Stomach (tissue), 9 donors: ENCODE data around the gene RAC2. TPM values are rescaled to one million over a fixed set of nuclear protein-coding genes. Genes with fewer than 3 reads are reported as not detected.

Experiments
- DNase-seq, 2 donors: peaks; one replicate each; pipeline versions ENCODE4 v3.0.0 to v3.0.0-alpha.2; 2013 to 2019
- H3K27ac ChIP-seq, 5 donors: fragments of 200-600 bp in 4 of 5; sonication (generic) in 4 of 5; one replicate each; pipeline ENCODE4 v1.5.1; 2013 to 2019; ENCODE audit warnings: mild to moderate bottlenecking in 1 of 5, moderate library complexity in 1 of 5
- H3K27me3 ChIP-seq, 3 donors: fragments of 200-600 bp; sonication (generic); one replicate each; pipeline ENCODE4 v1.5.1; 2017 to 2019; ENCODE audit warnings: mixed run types in 1 of 3
- H3K36me3 ChIP-seq, 4 donors: fragments of 200-600 bp; sonication (generic); 1 replicate in 3 of 4; 2 replicates in 1 of 4; pipeline ENCODE4 v1.5.1; 2016 to 2019
- H3K4me1 ChIP-seq, 4 donors: fragments of 200-600 bp; sonication (generic); one replicate each; pipeline ENCODE4 v1.5.1; 2016 to 2019
- H3K4me3 ChIP-seq, 4 donors: fragments of 200-600 bp; sonication (generic) in 3 of 4; one replicate each; pipeline ENCODE4 v1.5.1; 2016 to 2019; ENCODE audit warnings: mild to moderate bottlenecking in 1 of 4
- H3K9me3 ChIP-seq, 4 donors: fragments of 200-600 bp; sonication (generic); one replicate each; pipeline ENCODE4 v1.5.1; 2016 to 2019
- CTCF ChIP-seq, 7 experiments: fragments of 450-650 bp in 4 of 7; fragments of 200-600 bp in 3 of 7; sonication (generic) in 3 of 7; IDR thresholded peaks; one replicate each; pipeline ENCODE4 v1.5.1; 2016 to 2019; ENCODE audit warnings: antibody characterized with exemption in 7 of 7, control low read depth in 2 of 7, mild to moderate bottlenecking in 1 of 7
- EP300 ChIP-seq: sonication (generic); formaldehyde crosslinking; IDR thresholded peaks from one replicate; pipeline ENCODE4 v1.6.1; 2017; ENCODE audit warnings: antibody characterized with exemption
- POLR2A ChIP-seq, 4 donors: fragments of 450-650 bp; IDR thresholded peaks; one replicate each; pipeline ENCODE4 v1.6.1; 2016; ENCODE audit warnings: antibody characterized with exemption in 4 of 4, control low read depth in 2 of 4, mild to moderate bottlenecking in 1 of 4, moderate library complexity in 1 of 4
- POLR2AphosphoS5 ChIP-seq, 3 donors: sonication (generic); formaldehyde crosslinking; IDR thresholded peaks; one replicate each; pipeline ENCODE4 v1.6.1; 2016; ENCODE audit warnings: antibody characterized with exemption in 3 of 3
- WGBS, 5 donors: extraction: QIAGEN DNeasy Blood & Tissue Kit in 3 of 5; methylation state at CpG; one replicate each; pipeline versions ENCODE4 v1.1.5 to v1.1.7; 2013 to 2018; 5-methylcytosine and 5-hydroxymethylcytosine counted together
- intact Hi-C: fragments of 100-400 bp; cut with DNase I; formaldehyde crosslinking; loops from one replicate; pipeline ENCODE4 v1.15.1; 2023; ENCODE audit warnings: low total_unique reads
- polyA plus RNA-seq, 3 donors: library from polyadenylated mRNA; stranded (reverse); fragments of 200-250 nt; gene quantifications; one replicate each; pipeline ENCODE4 v1.2.3, GENCODE V29; 2013
- total RNA-seq, 5 donors: library from RNA; depleted of rRNA; stranded (reverse); fragments of >200 nt; gene quantifications; one replicate each; pipeline versions ENCODE4 v1.1.0 to v1.2.3, GENCODE V29; 2014 to 2016
- donor health status: healthy with polysubstance abuse.
- donor health status: Bipolar disorder and iron deficiency.
- donor health status: healthy.

Gene RAC2
- total and polyA plus RNA-seq, 8 donors, result 1.8 to 50.4 (median 16.3) TPM

- Histone ChIP-seq H3K4me1 (no peaks in the 10 kb centered on the region), H3K4me3 (no peak overlapping the region), H3K27me3 (peaks cover 0 to 13% (median under 1%) of the 10 kb centered on the region in 3 donors), H3K27ac (no peak overlapping the region), H3K36me3 (no peaks in the 10 kb centered on the region), H3K9me3 (no peaks in the 10 kb centered on the region)
- DNase-seq, result no peak
- intact Hi-C loops, result loop anchor here (10.0 kb wide), 1 partner anchor 121 kb away; no protein-coding TSS in a partner anchor
- WGBS, 5 donors, result 82 to 91% (median 89%) methylated on average over 10 to 16 of the region's 16 CpGs
- no peak for TF ChIP-seq EP300
- TF ChIP-seq CTCF (IDR thresholded peaks at IDR 0.05), result no peak
- TF ChIP-seq POLR2AphosphoS5 (IDR thresholded peaks at IDR 0.05), result no peak
- TF ChIP-seq POLR2A (IDR thresholded peaks at IDR 0.05), result no peak
These were observed 37.8 kb downstream of the RAC2 start for GRCh38 chr22:37206118-37206840.

GRCh38 chr22:37205046-37205445 lies 39.0 kb downstream of the RAC2 start:
- TF ChIP-seq CTCF (IDR thresholded peaks at IDR 0.05) (no peak), POLR2AphosphoS5 (IDR thresholded peaks at IDR 0.05) (no peak), POLR2A (IDR thresholded peaks at IDR 0.05) (no peak), EP300 (no peak)
- peaks cover 0 to 4% (median 0%) of the 10 kb centered on the region in 3 donors for H3K27me3 ChIP-seq
- WGBS, 5 donors, result 76 to 86% (median 82%) methylated on average over 5 of the region's 5 CpGs
- no peak overlapping the region for H3K27ac ChIP-seq
- no peaks in the 10 kb centered on the region for H3K9me3 ChIP-seq
- no peaks in the 10 kb centered on the region for H3K36me3 ChIP-seq
- peaks cover 0 to under 1% (median under 1%) of the 10 kb centered on the region in 4 donors for H3K4me1 ChIP-seq
- H3K4me3 ChIP-seq, result no peak overlapping the region
- no peak for DNase-seq
- intact Hi-C loops, result loop anchor here (10.0 kb wide), 1 partner anchor 120 kb away; no protein-coding TSS in a partner anchor

GRCh38 chr22:37204045-37204655 lies 39.9 kb downstream of the RAC2 start:
- H3K27ac ChIP-seq, result no peak overlapping the region
- no peak for TF ChIP-seq POLR2A (IDR thresholded peaks at IDR 0.05)
- no peak for TF ChIP-seq EP300
- no peak for TF ChIP-seq CTCF (IDR thresholded peaks at IDR 0.05)
- no peak for TF ChIP-seq POLR2AphosphoS5 (IDR thresholded peaks at IDR 0.05)
- H3K9me3 ChIP-seq, result no peaks in the 10 kb centered on the region
- intact Hi-C loops, result loop anchor here (5.0 to 10.0 kb wide), 2 partner anchors 42 to 119 kb away; no protein-coding TSS in a partner anchor
- H3K36me3 ChIP-seq, result no peaks in the 10 kb centered on the region
- 74 to 88% (median 76%) methylated on average over 5 of the region's 5 CpGs for WGBS, 5 donors
- no peaks in the 10 kb centered on the region for H3K27me3 ChIP-seq
- peaks cover 5 to 8% (median 7%) of the 10 kb centered on the region in 4 donors for H3K4me1 ChIP-seq
- no peak for DNase-seq
- H3K4me3 ChIP-seq, result no peak overlapping the region

- TF ChIP-seq EP300 (no peak), CTCF (IDR thresholded peaks at IDR 0.05) (no peak), POLR2A (IDR thresholded peaks at IDR 0.05) (no peak), POLR2AphosphoS5 (IDR thresholded peaks at IDR 0.05) (no peak)
- Histone ChIP-seq H3K4me3 (no peak overlapping the region), H3K36me3 (no peaks in the 10 kb centered on the region), H3K27me3 (no peaks in the 10 kb centered on the region), H3K4me1 (peaks cover 5 to 14% (median 12%) of the 10 kb centered on the region in 4 donors), H3K27ac (no peak overlapping the region), H3K9me3 (no peaks in the 10 kb centered on the region)
- no peak for DNase-seq
- 83 to 92% (median 85%) methylated on average over 15 to 16 of the region's 16 CpGs for WGBS, 5 donors
- intact Hi-C loops, result loop anchor here (5.0 to 10.0 kb wide), 2 partner anchors 41 to 119 kb away; no protein-coding TSS in a partner anchor
These were observed 40.6 kb downstream of the RAC2 start for GRCh38 chr22:37203354-37204044.
